ENCODE results near the gene OVCH1.

- TF ChIP-seq CTCF (IDR thresholded peaks at IDR 0.05 in 4 of 5, conservative IDR thresholded peaks at IDR 0.05 in 1 of 5): no peak
- TF ChIP-seq POLR2A (IDR thresholded peaks at IDR 0.05): no peak
Observed at GRCh38 chr12:29533815-29534489, 36.5 kb upstream of the OVCH1 start.
